GM12878 (cell line): ENCODE measurements around the gene CMTM4. TPM values are rescaled to one million over a fixed set of nuclear protein-coding genes. Genes with fewer than 3 reads are reported as not detected.

Source experiments
- ATAC-seq: fragments of 200-7000 bp; cut with Tn5 transposase; 3 replicates; pipeline ENCODE4 v1.9.1; 2020; ENCODE audit warnings: mild to moderate bottlenecking, moderate library complexity
- BruUV-seq: library from RNA; stranded (reverse); fragments of 400-500 nt; replicated peaks from 2 replicates; lab custom pipeline; 2021; lab: Mats Ljungman, UMichigan
- CTCF ChIA-PET: fragments of 300-600 bp; sonication (Branson Sonifier 250); formaldehyde crosslinking; extraction: SDS; loops from one replicate; lab custom pipeline; 2021; ENCODE audit warnings: inconsistent platforms; lab: Yijun Ruan, JAX
- POLR2A ChIA-PET: fragments of 350-600 bp; formaldehyde crosslinking; extraction: SDS; loops from one replicate; lab custom pipeline; 2021; ENCODE audit warnings: inconsistent platforms; lab: Charles Lee
- RAD21 ChIA-PET: fragments of 300-600 bp; sonication (Branson Sonifier 250); formaldehyde crosslinking; loops from one replicate; lab custom pipeline; 2023; ENCODE audit warnings: antibody characterized with exemption; ENCODE audit not compliant: unreplicated experiment; lab: Charles Lee
- SMC1A ChIA-PET: fragments of 300-600 bp; sonication (Branson Sonifier 250); formaldehyde crosslinking; loops from one replicate; lab custom pipeline; 2023; ENCODE audit not compliant: unreplicated experiment, uncharacterized antibody; lab: Charles Lee
- DNase-seq: peaks from one replicate; pipeline ENCODE4 v3.0.0-alpha.2; 2011; ENCODE audit warnings: low read depth, low spot score
- FAIRE-seq: peaks from 3 replicates; lab custom pipeline; 2011; peaks lifted over from hg19 to GRCh38; lab: Jason Lieb, UNC
- H2AFZ ChIP-seq: 2 replicates; pipeline ENCODE4 v1.6.0; 2011; ENCODE audit warnings: low read depth, low read length, control low read depth; ENCODE audit not compliant: control insufficient read depth
- H3K27ac ChIP-seq: 2 replicates; pipeline ENCODE4 v1.5.1; 2011; ENCODE audit warnings: control low read depth; ENCODE audit not compliant: control insufficient read depth, insufficient read depth
- H3K27me3 ChIP-seq, 2 experiments: replicated peaks in 1 of 2; 2 replicates each; pipeline versions ENCODE4 v1.6.0 to v1.6.1; 2011; ENCODE audit warnings: low read length in 1 of 2; ENCODE audit not compliant: control insufficient read depth in 2 of 2, insufficient read depth in 2 of 2
- H3K36me3 ChIP-seq, 2 experiments: 2 replicates each; pipeline ENCODE4 v1.5.1; 2011; ENCODE audit warnings: low read length in 1 of 2; ENCODE audit not compliant: control insufficient read depth in 2 of 2, insufficient read depth in 2 of 2
- H3K4me1 ChIP-seq: 2 replicates; pipeline ENCODE4 v1.6.1; 2011; ENCODE audit warnings: mild to moderate bottlenecking, low read length, moderate library complexity, mixed read lengths; ENCODE audit not compliant: control insufficient read depth, insufficient read depth
- H3K4me2 ChIP-seq: 2 replicates; pipeline ENCODE4 v1.6.0; 2011; ENCODE audit warnings: control low read depth; ENCODE audit not compliant: control insufficient read depth, insufficient read depth
- H3K4me3 ChIP-seq: fragments of 200-600 bp; sonication (generic); 2 replicates; pipeline ENCODE4 v1.5.1; 2016
- H3K79me2 ChIP-seq: 2 replicates; pipeline ENCODE4 v1.6.0; 2011; ENCODE audit warnings: low read length; ENCODE audit not compliant: control insufficient read depth, insufficient read depth
- H3K9ac ChIP-seq: 2 replicates; pipeline ENCODE4 v1.8.0; 2011; ENCODE audit warnings: low read length, control low read depth, mixed read lengths; ENCODE audit not compliant: control insufficient read depth, insufficient read depth
- H3K9me3 ChIP-seq: replicated peaks from 3 replicates; pipeline ENCODE4 v1.5.1; 2011; ENCODE audit warnings: mild to moderate bottlenecking, low read length; ENCODE audit not compliant: control insufficient read depth, insufficient read depth
- H4K20me1 ChIP-seq: 2 replicates; pipeline ENCODE4 v1.6.0; 2011; ENCODE audit not compliant: control insufficient read depth, insufficient read depth
- CBX5 ChIP-seq: sonication (generic); IDR thresholded peaks from 2 replicates; pipeline ENCODE4 v1.6.1; 2016; ENCODE audit warnings: low read depth, moderate library complexity, mild to moderate bottlenecking, inconsistent platforms
- CHD1 ChIP-seq: IDR thresholded peaks from 2 replicates; pipeline ENCODE4 v1.6.1; 2012; ENCODE audit warnings: low read depth, low read length, improper control_type of control experiment
- CHD4 ChIP-seq: fragments of 200-600 bp; sonication (generic); IDR thresholded peaks from 2 replicates; pipeline ENCODE4 v1.6.1; 2016; ENCODE audit warnings: mild to moderate bottlenecking
- E2F4 ChIP-seq: IDR thresholded peaks from 2 replicates; pipeline ENCODE4 v1.6.1; 2012; ENCODE audit warnings: low read depth, low read length, improper control_type of control experiment
- EGR1 ChIP-seq, 2 experiments: IDR thresholded peaks; 1 replicate in 1 of 2; 2 replicates in 1 of 2; pipeline ENCODE4 v1.6.1; 2011 to 2012; ENCODE audit warnings: low read depth in 2 of 2, low read length in 2 of 2, borderline replicate concordance in 1 of 2, mild to moderate bottlenecking in 1 of 2, moderate library complexity in 1 of 2
- IRF3 ChIP-seq: fragments of 450-650 bp; IDR thresholded peaks from 2 replicates; pipeline ENCODE4 v1.6.1; 2014; ENCODE audit warnings: mild to moderate bottlenecking
- MTA2 ChIP-seq: fragments of 450-650 bp; IDR thresholded peaks from 2 replicates; pipeline ENCODE4 v1.6.1; 2016; ENCODE audit warnings: low read depth, mild to moderate bottlenecking, moderate library complexity
- NR2C1 ChIP-seq: fragments of 450-650 bp; IDR thresholded peaks from 2 replicates; pipeline ENCODE4 v1.6.1; 2017; ENCODE audit warnings: antibody characterized with exemption, mild to moderate bottlenecking, moderate library complexity
- PKNOX1 ChIP-seq: fragments of 450-650 bp; IDR thresholded peaks from 2 replicates; pipeline ENCODE4 v1.6.1; 2016; ENCODE audit warnings: mild to moderate bottlenecking
- PML ChIP-seq: IDR thresholded peaks from 2 replicates; pipeline ENCODE4 v1.6.1; 2012; ENCODE audit warnings: low read length, inconsistent platforms
- SMC3 ChIP-seq: IDR thresholded peaks from 2 replicates; pipeline ENCODE4 v1.6.1; 2011; ENCODE audit warnings: low read length, improper control_type of control experiment, borderline replicate concordance
- USF2 ChIP-seq: IDR thresholded peaks from 2 replicates; pipeline ENCODE4 v1.6.1; 2011; ENCODE audit warnings: low read depth, low read length, improper control_type of control experiment, borderline replicate concordance
- ZBTB11 ChIP-seq: fragments of 450-650 bp; formaldehyde crosslinking; IDR thresholded peaks from 2 replicates; pipeline ENCODE4 v1.5.0; 2022; ENCODE audit warnings: mild to moderate bottlenecking, missing genetic modification characterization
- WGBS: methylation state at CpG from one replicate; pipeline ENCODE4 v1.1.6; 2016; ENCODE audit warnings: low lambda C conversion rate; ENCODE audit not compliant: insufficient replicate concordance, insufficient coverage; ENCODE audit errors: missing lambda C conversion rate; 5-methylcytosine and 5-hydroxymethylcytosine counted together
- in situ Hi-C: fragments of 300-500 bp; cut with MboI; formaldehyde crosslinking; loops from 9 replicates; pipeline ENCODE4 v1.14.3; 2018; ENCODE audit warnings: mixed read lengths
- intact Hi-C: fragments of 100-400 bp; cut with micrococcal nuclease; formaldehyde crosslinking; loops from one replicate; pipeline ENCODE4 v1.14.2; 2022; ENCODE audit not compliant: unreplicated experiment
- polyA plus RNA-seq, 11 experiments: library from polyadenylated mRNA; depleted of rRNA in 4 of 11; unstranded in 6 of 11; stranded (reverse) in 5 of 11; fragments of >200 nt; fragmentation: Nextera tagmentation in 4 of 11; fragmentation: Illumina TruSeq in 1 of 11; extraction: Ambion mirVana in 4 of 11; extraction: Trizol in 1 of 11; gene quantifications; 1 replicate in 1 of 11; 2 replicates in 10 of 11; pipeline versions ENCODE4 v1.2.1 to v1.2.3, GENCODE V29; 2011 to 2016; ENCODE audit warnings: inconsistent platforms in 2 of 11, missing spikeins in 2 of 11, low read depth in 1 of 11
- total RNA-seq, 4 experiments: library from RNA; depleted of rRNA in 3 of 4; stranded (reverse); fragments of >200 nt in 3 of 4; fragmentation: Illumina TruSeq in 1 of 4; extraction: Trizol in 1 of 4; gene quantifications; 2 replicates each; pipeline versions ENCODE4 v1.2.1 to v1.2.3, GENCODE V29; 2013 to 2021

Gene CMTM4
- total and polyA plus RNA-seq, 10 of the 15 experiments (the other 5 are each of a cell fraction or from before 2014, with no cell fraction given) = 0.02 to 0.43 (median 0.15) TPM; not detected in 2

GRCh38 chr16:66585481-66586239 lies 110.9 kb downstream of the CMTM4 start:
- H3K4me3 ChIP-seq = no peak overlapping the region
- H3K79me2 ChIP-seq = no peaks in the 10 kb centered on the region
- H3K9me3 ChIP-seq = no peaks in the 10 kb centered on the region
- ChIA-PET CTCF (interaction anchor here (1.1 to 1.2 kb wide), 3 partner anchors 74 to 109 kb away, joined by 3 to 4 read pairs (median 4); no protein-coding TSS in a partner anchor), RAD21 (interaction anchor here (1.1 kb wide), 1 partner anchor 23 kb away, joined by 3 read pairs; no protein-coding TSS in a partner anchor), SMC1A (interaction anchor here (1.3 to 2.1 kb wide), 3 partner anchors 22 to 70 kb away, joined by 5 to 6 read pairs (median 5); no protein-coding TSS in a partner anchor), POLR2A (interaction anchor here (0.9 kb wide), 1 partner anchor 287 kb away, joined by 3 read pairs; no protein-coding TSS in a partner anchor)
- no peak overlapping the region for H2AFZ ChIP-seq
- H3K27me3 ChIP-seq = no peaks in the 10 kb centered on the region; a peak in 1 of 4 replicates
- no TSS peak for BruUV-seq
- H4K20me1 ChIP-seq = no peaks in the 10 kb centered on the region
- H3K4me1 ChIP-seq = peaks cover 3% of the 10 kb centered on the region; the same call in 1 of the 2 replicates
- H3K4me2 ChIP-seq = no peak overlapping the region
- TF ChIP-seq CHD1 (no peak), EGR1 (IDR thresholded peaks at IDR 0.05; ENCODE audit: borderline replicate concordance in 1 of 2, low read depth in 2 of 2, low read length in 2 of 2) (no peak), PKNOX1 (no peak), ZBTB11 (no peak), SMC3 (no peak), IRF3 (no peak), CBX5 (no peak), USF2 (no peak), NR2C1 (no peak), MTA2 (no peak), CHD4 (no peak), E2F4 (no peak), PML (no peak)
- DNase-seq = no peak
- intact Hi-C loops = no loop called here
- no peak overlapping the region for H3K9ac ChIP-seq
- 27% methylated on average over 10 of the region's 10 CpGs for WGBS
- ATAC-seq = no peak
- FAIRE-seq = no peak
- H3K36me3 ChIP-seq = no peaks in the 10 kb centered on the region
- in situ Hi-C loops = loop anchor here (5.0 kb wide), 1 partner anchor 178 kb away; no protein-coding TSS in a partner anchor
- no peak overlapping the region for H3K27ac ChIP-seq
